H1 (cell line): ENCODE measurements around the gene NPHP4. TPM values are rescaled to one million over a fixed set of nuclear protein-coding genes. Genes with fewer than 3 reads are reported as not detected.

Experiments used
- CBX5 ChIP-seq: fragments of 300-800, 300-1000 bp; sonication (generic); IDR thresholded peaks from 2 replicates; pipeline ENCODE4 v1.7.1; 2016; ENCODE audit warnings: antibody characterized with exemption, low read length, low read depth
- CHD7 ChIP-seq: fragments of 300-600 bp; sonication (generic); IDR thresholded peaks from 2 replicates; pipeline ENCODE4 v1.7.1; 2012; ENCODE audit warnings: low read length, moderate library complexity, mild to moderate bottlenecking, inconsistent platforms; ENCODE audit not compliant: insufficient replicate concordance
- HDAC2 ChIP-seq, 2 experiments: fragments of 300-600 bp in 1 of 2; sonication (generic) in 1 of 2; IDR thresholded peaks; 2 replicates each; pipeline ENCODE4 v1.6.1; 2011 to 2012; ENCODE audit warnings: low read depth in 2 of 2, low read length in 2 of 2, mild to moderate bottlenecking in 2 of 2, moderate library complexity in 2 of 2, borderline replicate concordance in 1 of 2, inconsistent platforms in 1 of 2
- JUN ChIP-seq: IDR thresholded peaks from 2 replicates; pipeline ENCODE4 v1.6.1; 2011; ENCODE audit warnings: low read depth, mild to moderate bottlenecking, improper control_type of control experiment, low read length
- KDM4A ChIP-seq: IDR thresholded peaks from one replicate; pipeline ENCODE4 v1.7.1; 2012; ENCODE audit warnings: low read depth, mild to moderate bottlenecking, moderate library complexity, low read length, inconsistent platforms; ENCODE audit not compliant: severe bottlenecking
- MAFK ChIP-seq: IDR thresholded peaks from 2 replicates; pipeline ENCODE4 v1.6.1; 2012; ENCODE audit warnings: low read depth, mild to moderate bottlenecking, improper control_type of control experiment, low read length
- POU5F1 ChIP-seq: IDR thresholded peaks from 2 replicates; pipeline ENCODE4 v1.6.1; 2011; ENCODE audit warnings: low read depth, mild to moderate bottlenecking, low read length, moderate library complexity
- TEAD4 ChIP-seq: IDR thresholded peaks from 2 replicates; pipeline ENCODE4 v1.6.1; 2012; ENCODE audit warnings: low read depth, low read length, inconsistent platforms, mixed read lengths
- polyA plus RNA-seq, 7 experiments: library from polyadenylated mRNA; depleted of rRNA in 3 of 7; stranded (reverse) in 5 of 7; unstranded in 2 of 7; fragments of >200 nt in 5 of 7; fragments of 200-250 nt in 2 of 7; gene quantifications; 1 replicate in 5 of 7; 2 replicates in 1 of 7; 4 replicates in 1 of 7; pipeline versions ENCODE4 v1.2.1 to v1.2.3, GENCODE V29; 2011 to 2013; ENCODE audit warnings: missing spikeins in 2 of 7, mixed read lengths in 2 of 7
- total RNA-seq: library from RNA; stranded (reverse); fragmentation: NEBNext Ultra II Directional; extraction: Animal tissue kit (Norgen Biotek cat#: 25700); gene quantifications from 2 replicates; pipeline ENCODE4 v1.2.1, GENCODE V29; 2021

Gene NPHP4
- total and polyA plus RNA-seq, 2 of the 8 experiments (the other 6 are each of a cell fraction or from before 2014, with no cell fraction given) = 5.8 to 14.0 TPM

GRCh38 chr1:5941671-5942070, 50.6 kb downstream of the NPHP4 start (continued):
- no peak for TF ChIP-seq CHD7
- no peak for TF ChIP-seq KDM4A
- TF ChIP-seq MAFK = no peak
- TF ChIP-seq POU5F1 = no peak
- TF ChIP-seq JUN = no peak
- no peak for TF ChIP-seq CBX5
- TF ChIP-seq HDAC2 (IDR thresholded peaks at IDR 0.05; ENCODE audit: borderline replicate concordance in 1 of 2, low read depth in 2 of 2, low read length in 2 of 2) = no peak
- no peak for TF ChIP-seq TEAD4
- TF ChIP-seq, all 59 proteins: peak for 0
